Measurements from ENCODE around the gene ATP11B.
A peak's percentile ranks its signal among the peaks of the same experiment; 100 is the strongest.

Gene ATP11B

DNA sequence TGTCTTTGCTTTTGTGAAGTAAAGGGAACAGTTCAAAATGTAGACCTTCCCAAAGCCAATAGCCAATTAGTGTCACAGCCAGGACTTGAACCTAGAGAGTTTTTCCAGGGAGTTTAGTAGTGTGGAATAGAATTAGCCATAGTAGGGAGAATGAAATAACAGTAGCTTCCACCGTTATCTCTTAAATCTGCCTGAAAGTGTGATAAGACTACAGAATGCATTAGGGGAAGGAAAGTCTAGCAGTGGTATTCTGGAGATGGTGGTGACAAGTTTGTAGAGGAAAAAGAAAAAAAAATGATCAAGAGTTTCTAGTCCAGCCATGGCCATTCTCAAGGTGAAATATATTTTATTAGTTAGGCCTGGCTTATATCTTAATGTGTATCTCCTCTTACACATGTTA is 13.8 kb downstream of the ATP11B start:
- no peaks in the 10 kb centered on the region for H3K9me3 Mint-ChIP-seq
- peaks cover 12% of the 10 kb centered on the region for H3K4me1 Mint-ChIP-seq
- H3K27me3 Mint-ChIP-seq (ENCODE audit: low read depth): no peaks in the 10 kb centered on the region
- TF ChIP-seq, protein P1, sequence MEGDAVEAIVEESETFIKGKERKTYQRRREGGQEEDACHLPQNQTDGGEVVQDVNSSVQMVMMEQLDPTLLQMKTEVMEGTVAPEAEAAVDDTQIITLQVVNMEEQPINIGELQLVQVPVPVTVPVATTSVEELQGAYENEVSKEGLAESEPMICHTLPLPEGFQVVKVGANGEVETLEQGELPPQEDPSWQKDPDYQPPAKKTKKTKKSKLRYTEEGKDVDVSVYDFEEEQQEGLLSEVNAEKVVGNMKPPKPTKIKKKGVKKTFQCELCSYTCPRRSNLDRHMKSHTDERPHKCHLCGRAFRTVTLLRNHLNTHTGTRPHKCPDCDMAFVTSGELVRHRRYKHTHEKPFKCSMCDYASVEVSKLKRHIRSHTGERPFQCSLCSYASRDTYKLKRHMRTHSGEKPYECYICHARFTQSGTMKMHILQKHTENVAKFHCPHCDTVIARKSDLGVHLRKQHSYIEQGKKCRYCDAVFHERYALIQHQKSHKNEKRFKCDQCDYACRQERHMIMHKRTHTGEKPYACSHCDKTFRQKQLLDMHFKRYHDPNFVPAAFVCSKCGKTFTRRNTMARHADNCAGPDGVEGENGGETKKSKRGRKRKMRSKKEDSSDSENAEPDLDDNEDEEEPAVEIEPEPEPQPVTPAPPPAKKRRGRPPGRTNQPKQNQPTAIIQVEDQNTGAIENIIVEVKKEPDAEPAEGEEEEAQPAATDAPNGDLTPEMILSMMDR (IDR thresholded peaks at IDR 0.05; ENCODE audit: unreplicated experiment in 3 of 3): no peak
- no peak overlapping the region for H3K27ac Mint-ChIP-seq
- no peak overlapping the region for H3K4me3 Mint-ChIP-seq
- H3K36me3 Mint-ChIP-seq (ENCODE audit: low read depth): no peaks in the 10 kb centered on the region

DNA sequence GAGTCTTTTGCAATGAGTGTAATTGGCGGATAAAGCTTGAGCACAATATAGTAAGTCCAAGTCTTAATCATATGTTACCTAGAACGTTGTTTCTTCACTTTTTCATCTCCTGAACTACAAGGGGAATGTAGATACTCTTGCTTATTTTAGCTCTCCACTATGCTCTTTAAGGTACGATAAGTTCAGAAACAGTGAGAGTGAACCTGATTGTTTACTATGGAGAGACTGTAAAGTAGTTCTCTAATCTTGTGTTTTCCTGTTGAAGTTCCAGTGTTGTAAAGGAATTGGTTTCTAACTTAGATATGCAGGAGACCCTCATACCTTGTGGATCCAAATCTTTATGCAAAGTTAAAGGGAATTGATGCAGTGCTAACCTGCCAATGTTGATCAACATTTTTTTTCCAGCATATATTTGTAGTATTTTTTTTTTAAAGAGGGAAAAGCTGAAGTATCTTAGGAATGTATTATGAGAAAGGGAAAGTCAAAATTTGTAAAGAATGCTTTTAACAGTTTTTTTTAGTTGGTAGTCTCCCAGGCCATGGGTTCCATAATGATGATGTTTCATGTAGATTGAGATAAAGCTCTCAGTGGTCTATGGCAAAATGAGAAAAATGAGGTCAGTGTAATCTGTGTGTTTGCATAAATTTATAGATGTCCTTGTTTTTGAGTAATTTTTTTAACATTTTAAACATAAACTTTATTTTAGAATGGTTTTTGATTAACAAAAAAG is 14.9 kb downstream of the ATP11B start:
- Mint-ChIP-seq H3K27me3 (ENCODE audit: low read depth) (no peaks in the 10 kb centered on the region), H3K4me1 (peaks cover 15% of the 10 kb centered on the region), H3K9me3 (no peaks in the 10 kb centered on the region)

DNA sequence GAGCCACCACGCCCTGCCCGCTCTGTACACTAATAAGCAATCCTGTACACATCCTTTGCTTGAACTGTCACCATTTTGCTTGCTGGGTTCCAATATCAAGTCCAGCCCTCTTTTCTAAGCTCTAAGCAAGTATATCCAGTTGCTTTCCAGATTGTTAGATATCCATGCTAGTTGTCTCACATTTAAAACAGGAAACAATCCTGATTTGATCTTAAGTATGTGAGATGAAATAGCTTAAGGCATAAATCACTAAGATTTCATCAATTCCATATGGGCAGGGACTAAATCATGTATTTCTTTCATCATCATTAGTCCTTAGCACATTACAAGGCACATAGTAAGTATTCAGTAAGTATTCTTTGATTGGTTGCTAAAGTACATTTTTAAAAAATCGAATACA is 16.2 kb downstream of the ATP11B start:
- no peaks in the 10 kb centered on the region for H3K36me3 Mint-ChIP-seq (ENCODE audit: low read depth)
- H3K27ac Mint-ChIP-seq: no peak overlapping the region
- no peaks in the 10 kb centered on the region for H3K9me3 Mint-ChIP-seq
- peaks cover 17% of the 10 kb centered on the region for H3K4me1 Mint-ChIP-seq
- TF ChIP-seq, protein P1 (IDR thresholded peaks at IDR 0.05; ENCODE audit: unreplicated experiment in 3 of 3): no peak
- no peak overlapping the region for H3K4me3 Mint-ChIP-seq
- H3K27me3 Mint-ChIP-seq (ENCODE audit: low read depth): no peaks in the 10 kb centered on the region

More for the DNA sequence above, 14.9 kb downstream of the ATP11B start:
- TF ChIP-seq, protein P1 (IDR thresholded peaks at IDR 0.05; ENCODE audit: unreplicated experiment in 3 of 3): no peak
- no peak overlapping the region for H3K27ac Mint-ChIP-seq
- H3K4me3 Mint-ChIP-seq: no peak overlapping the region
- no peaks in the 10 kb centered on the region for H3K36me3 Mint-ChIP-seq (ENCODE audit: low read depth)

DNA sequence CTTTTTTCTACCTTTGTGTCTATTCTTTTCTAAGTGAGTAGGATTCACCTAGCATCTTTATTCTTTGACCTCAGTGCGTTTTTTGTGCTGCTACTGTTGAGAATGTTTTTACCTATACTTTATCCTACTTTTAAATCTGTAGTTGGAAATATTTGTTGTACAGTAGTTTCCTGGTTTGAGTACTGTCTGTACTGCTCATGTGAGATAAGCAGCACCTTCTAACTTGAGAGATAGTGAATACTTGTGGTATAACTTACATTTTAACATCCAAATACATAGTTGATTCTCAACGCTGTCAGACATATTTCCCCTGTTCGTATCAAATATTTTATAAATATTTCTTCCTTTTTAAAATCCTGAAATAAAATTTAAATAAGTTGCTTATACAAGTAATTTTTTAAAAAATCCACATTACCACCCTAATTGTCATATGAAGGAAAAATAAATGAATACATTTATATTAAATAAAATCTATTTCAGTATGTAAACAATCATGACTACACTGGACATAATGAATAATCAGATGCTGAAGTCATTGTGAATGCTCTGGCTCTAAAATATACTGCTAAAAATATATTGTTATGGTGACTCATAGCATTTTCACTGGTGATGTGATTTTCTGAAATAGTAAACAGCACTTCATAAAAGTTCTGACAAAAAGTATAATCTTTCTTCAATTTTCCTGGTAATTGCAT is 17.4 kb downstream of the ATP11B start:
- TF ChIP-seq, protein P1 (IDR thresholded peaks at IDR 0.05; ENCODE audit: unreplicated experiment in 3 of 3): no peak
- no peaks in the 10 kb centered on the region for H3K36me3 Mint-ChIP-seq (ENCODE audit: low read depth)

DNA sequence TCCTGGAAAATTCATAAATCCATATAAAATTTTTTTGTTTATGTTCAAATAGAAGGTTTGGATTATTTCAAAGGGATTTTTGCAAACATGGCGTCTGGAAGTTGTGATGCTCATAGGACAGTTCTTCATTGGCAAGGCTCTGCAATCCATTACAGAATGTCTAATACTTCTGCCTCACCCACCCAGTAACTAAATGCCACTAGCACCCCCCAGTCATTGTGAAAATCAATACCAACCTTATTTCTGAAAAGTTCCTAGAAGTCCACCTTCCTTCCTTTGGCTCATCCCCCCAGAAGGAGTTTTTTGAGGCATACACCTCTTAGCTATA is 17.9 kb downstream of the ATP11B start:
- H3K9me3 Mint-ChIP-seq: no peaks in the 10 kb centered on the region
- peaks cover 32% of the 10 kb centered on the region for H3K4me1 Mint-ChIP-seq
- H3K27ac Mint-ChIP-seq: no peak overlapping the region
- no peak overlapping the region for H3K4me3 Mint-ChIP-seq
- H3K36me3 Mint-ChIP-seq (ENCODE audit: low read depth): no peaks in the 10 kb centered on the region
- no peaks in the 10 kb centered on the region for H3K27me3 Mint-ChIP-seq (ENCODE audit: low read depth)
- TF ChIP-seq, protein P1 (IDR thresholded peaks at IDR 0.05; ENCODE audit: unreplicated experiment in 3 of 3): no peak

More for the DNA sequence above, 17.4 kb downstream of the ATP11B start:
- Mint-ChIP-seq H3K9me3 (no peaks in the 10 kb centered on the region), H3K27ac (no peak overlapping the region), H3K4me3 (no peak overlapping the region), H3K4me1 (peaks cover 27% of the 10 kb centered on the region), H3K27me3 (ENCODE audit: low read depth) (no peaks in the 10 kb centered on the region)

DNA sequence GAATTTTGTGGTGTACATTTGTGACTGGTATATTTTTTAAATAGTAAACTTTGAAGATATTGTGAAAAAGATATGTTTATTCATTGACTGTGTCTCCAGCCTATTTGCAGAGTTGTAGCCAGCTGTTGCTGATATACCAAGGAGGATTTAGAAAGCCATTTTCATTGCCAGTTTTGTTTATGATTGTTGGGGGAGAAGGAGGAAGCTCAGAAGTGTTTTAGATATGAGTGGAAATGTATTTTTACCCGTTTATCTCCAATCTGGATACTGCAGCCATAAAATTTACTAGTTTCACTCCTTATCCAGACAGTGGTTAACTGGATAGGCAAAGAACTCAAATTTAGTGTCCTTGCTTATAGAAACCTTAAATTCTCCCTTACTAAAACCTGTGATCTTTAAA is 18.8 kb downstream of the ATP11B start:
- Mint-ChIP-seq H3K9me3 (no peaks in the 10 kb centered on the region), H3K27ac (peak overlapping the region in 1 of 3 experiments; percentile 15), H3K27me3 (ENCODE audit: low read depth) (no peaks in the 10 kb centered on the region), H3K36me3 (ENCODE audit: low read depth) (no peaks in the 10 kb centered on the region), H3K4me1 (peaks cover 33% of the 10 kb centered on the region), H3K4me3 (no peak overlapping the region)
- TF ChIP-seq, protein P1 (IDR thresholded peaks at IDR 0.05; ENCODE audit: unreplicated experiment in 3 of 3): no peak

Data from nephron (organoid).